HCT116 (cell line): ENCODE results near the gene DLEC1. TPM values are rescaled to one million over a fixed set of nuclear protein-coding genes. Genes with fewer than 3 reads are reported as not detected.
"Not testable (repeated sequence)": the region's sequence is repeated elsewhere in the genome, so short reads cannot be mapped to it uniquely, and the experiment has no call there.

Source experiments
- ATAC-seq: fragments of 200-7000 bp; cut with Tn5 transposase; 2 replicates; pipeline ENCODE4 v1.9.1; 2020; ENCODE audit warnings: mild to moderate bottlenecking, moderate library complexity
- BruUV-seq: library from RNA; stranded (reverse); fragments of 400-500 nt; replicated peaks from 2 replicates; lab custom pipeline; 2021; lab: Mats Ljungman, UMichigan
- CTCF ChIA-PET: fragments of 300-600 bp; sonication (Branson Sonifier 250); formaldehyde crosslinking; loops from one replicate; lab custom pipeline; 2021; ENCODE audit warnings: antibody characterized with exemption; lab: Charles Lee
- POLR2A ChIA-PET: fragments of 300-600, 350-600 bp; sonication (Branson Sonifier 250); formaldehyde crosslinking; loops from one replicate; lab custom pipeline; 2021; ENCODE audit warnings: antibody characterized with exemption; lab: Charles Lee
- RAD21 ChIA-PET, 2 experiments: fragments of 300-600 bp; sonication (Branson Sonifier 250); formaldehyde crosslinking; loops; one replicate each; lab custom pipeline; 2023; ENCODE audit warnings: low total read pairs in 2 of 2; ENCODE audit not compliant: uncharacterized antibody in 2 of 2, unreplicated experiment in 2 of 2, low non-redundant PET in 1 of 2; lab: Charles Lee
- DNase-seq: peaks from one replicate; pipeline ENCODE4 v3.0.0-alpha.2; 2010; ENCODE audit warnings: low read depth, low spot score
- H2AFZ ChIP-seq: fragments of 200-600 bp; shearing (Covaris generic), sonication (generic); 2 replicates; pipeline ENCODE4 v1.6.1; 2017; ENCODE audit warnings: low read depth, mixed run types, mixed read lengths, antibody characterized with exemption, low read length; ENCODE audit not compliant: poor library complexity, severe bottlenecking
- H3K27ac ChIP-seq: 2 replicates; pipeline ENCODE4 v1.5.1; 2012; ENCODE audit warnings: low read depth, low read length
- H3K27me3 ChIP-seq: fragments of 200-600 bp; sonication (generic); 2 replicates; pipeline ENCODE4 v1.6.1; 2016; ENCODE audit warnings: mixed run types, low read length, mixed read lengths; ENCODE audit not compliant: insufficient read depth
- H3K36me3 ChIP-seq, 2 experiments: fragments of 200-500 bp in 1 of 2; fragments of 200-600 bp in 1 of 2; sonication (Bioruptor generic) in 1 of 2; sonication (generic) in 1 of 2; 2 replicates each; pipeline versions ENCODE4 v1.5.1 to v1.6.1; 2014 to 2016; ENCODE audit warnings: low read length in 2 of 2, inconsistent platforms in 1 of 2, mixed read lengths in 1 of 2, mixed run types in 1 of 2; ENCODE audit not compliant: insufficient read depth in 2 of 2, control insufficient read depth in 1 of 2
- H3K4me1 ChIP-seq, 2 experiments: fragments of 200-600 bp in 1 of 2; sonication (generic) in 1 of 2; 2 replicates each; pipeline versions ENCODE4 v1.5.1 to v1.6.1; 2012 to 2017; ENCODE audit warnings: low read length in 2 of 2, inconsistent platforms in 1 of 2, mild to moderate bottlenecking in 1 of 2, mixed read lengths in 1 of 2, mixed run types in 1 of 2, moderate library complexity in 1 of 2; ENCODE audit not compliant: insufficient read depth in 2 of 2, control insufficient read depth in 1 of 2
- H3K4me2 ChIP-seq: fragments of 200-600 bp; sonication (generic); 2 replicates; pipeline ENCODE4 v1.6.1; 2017; ENCODE audit warnings: mixed run types, low read length, mixed read lengths
- H3K4me3 ChIP-seq, 2 experiments: fragments of 200-600 bp in 1 of 2; sonication (generic) in 1 of 2; replicated peaks in 1 of 2; 2 replicates each; pipeline ENCODE4 v1.5.1; 2011 to 2016; ENCODE audit warnings: low read length in 2 of 2, control low read depth in 1 of 2, low read depth in 1 of 2, mild to moderate bottlenecking in 1 of 2, mixed read lengths in 1 of 2, mixed run types in 1 of 2
- H3K79me2 ChIP-seq: fragments of 200-600 bp; sonication (generic); 2 replicates; pipeline ENCODE4 v1.6.1; 2017; ENCODE audit warnings: mild to moderate bottlenecking, mixed run types, low read length, moderate library complexity, mixed read lengths; ENCODE audit not compliant: insufficient read depth
- H3K9ac ChIP-seq: fragments of 200-600 bp; sonication (generic); 2 replicates; pipeline ENCODE4 v1.6.1; 2016; ENCODE audit warnings: low read length, mixed read lengths
- H3K9me2 ChIP-seq: fragments of 200-600 bp; sonication (generic), shearing (Covaris generic); 2 replicates; pipeline ENCODE4 v1.6.1; 2017; ENCODE audit warnings: mixed run types, mild to moderate bottlenecking, moderate library complexity; ENCODE audit not compliant: insufficient read depth
- H3K9me3 ChIP-seq, 2 experiments: fragments of 200-500 bp in 1 of 2; fragments of 200-600 bp in 1 of 2; sonication (Bioruptor generic) in 1 of 2; sonication (generic) in 1 of 2; 2 replicates each; pipeline ENCODE4 v1.6.1; 2014 to 2017; ENCODE audit warnings: low read length in 2 of 2, mixed read lengths in 2 of 2, inconsistent platforms in 1 of 2, low read depth in 1 of 2, mild to moderate bottlenecking in 1 of 2, mixed run types in 1 of 2, moderate library complexity in 1 of 2; ENCODE audit not compliant: control insufficient read depth in 1 of 2, insufficient read depth in 1 of 2
- H4K20me1 ChIP-seq: fragments of 200-600 bp; sonication (generic), shearing (Covaris generic); 2 replicates; pipeline ENCODE4 v1.6.1; 2017; ENCODE audit warnings: mixed run types, mild to moderate bottlenecking, moderate library complexity; ENCODE audit not compliant: insufficient read depth
- EZH2phosphoT487 ChIP-seq: fragments of 200-600 bp; IDR thresholded peaks from 2 replicates; pipeline ENCODE4 v1.6.1; 2018; ENCODE audit warnings: antibody characterized with exemption, borderline replicate concordance
- POLR2A ChIP-seq: IDR thresholded peaks from 2 replicates; pipeline ENCODE4 v1.7.0; 2011; ENCODE audit warnings: borderline replicate concordance; ENCODE audit not compliant: insufficient read depth, insufficient read length; ENCODE audit errors: extremely low read depth
- SIN3A ChIP-seq: IDR thresholded peaks from 2 replicates; pipeline ENCODE4 v1.6.1; 2012; ENCODE audit warnings: low read depth
- YY1 ChIP-seq: IDR thresholded peaks from 2 replicates; pipeline ENCODE4 v1.6.1; 2011; ENCODE audit warnings: low read length, low read depth, moderate library complexity, mild to moderate bottlenecking; ENCODE audit not compliant: insufficient replicate concordance; ENCODE audit errors: extremely low read depth
- ZBTB33 ChIP-seq: IDR thresholded peaks from 2 replicates; pipeline ENCODE4 v1.6.1; 2011; ENCODE audit warnings: mild to moderate bottlenecking, low read length, moderate library complexity; ENCODE audit not compliant: insufficient replicate concordance; ENCODE audit errors: extremely low read depth
- ZFX ChIP-seq: fragments of 450-650 bp; IDR thresholded peaks from 2 replicates; pipeline ENCODE4 v1.6.1; 2017
- intact Hi-C: fragments of 100-400 bp; cut with micrococcal nuclease; formaldehyde crosslinking; loops from 2 replicates; pipeline ENCODE4 v1.10.0; 2022
- total RNA-seq: library from RNA; stranded (reverse); gene quantifications from one replicate; pipeline ENCODE4 v1.2.1, GENCODE V29; 2021; ENCODE audit not compliant: unreplicated experiment
- TF ChIP-seq, protein P1 (sequence below): IDR thresholded peaks from 2 replicates; pipeline ENCODE4 v1.6.1; 2012; ENCODE audit warnings: low read depth

DLEC1 gene
- total RNA-seq, 1 experiment from 2014 or later = 0.61 TPM

DNA sequence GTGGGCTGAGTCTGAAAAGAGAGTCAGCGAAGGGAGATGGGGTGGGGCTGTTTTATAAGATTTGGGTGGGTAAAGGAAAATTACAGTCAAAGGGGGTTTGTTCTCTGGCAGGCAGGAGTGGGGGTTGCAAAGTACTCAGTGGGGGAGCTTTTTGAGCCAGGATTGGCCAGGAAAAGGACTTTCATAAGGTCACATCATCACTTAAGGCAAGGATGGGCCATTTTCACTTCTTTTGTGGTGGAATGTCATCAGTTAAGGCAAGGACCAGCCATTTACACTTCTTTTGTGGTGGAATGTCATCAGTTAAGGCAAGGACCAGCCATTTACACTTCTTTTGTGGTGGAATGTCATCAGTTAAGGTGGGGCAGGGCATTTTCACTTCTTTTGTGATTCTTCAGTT, 44.2 kb downstream of the DLEC1 start:
- H3K9me3 ChIP-seq, H3K4me1 ChIP-seq, H3K9me2 ChIP-seq, H3K79me2 ChIP-seq, H3K36me3 ChIP-seq, intact Hi-C loops, H4K20me1 ChIP-seq, RAD21 ChIA-PET, H3K4me2 ChIP-seq, H2AFZ ChIP-seq, CTCF ChIA-PET, H3K4me3 ChIP-seq, BruUV-seq, H3K27me3 ChIP-seq, ATAC-seq, POLR2A ChIA-PET, H3K27ac ChIP-seq, H3K9ac ChIP-seq, DNase-seq: not testable (repeated sequence)

DNA sequence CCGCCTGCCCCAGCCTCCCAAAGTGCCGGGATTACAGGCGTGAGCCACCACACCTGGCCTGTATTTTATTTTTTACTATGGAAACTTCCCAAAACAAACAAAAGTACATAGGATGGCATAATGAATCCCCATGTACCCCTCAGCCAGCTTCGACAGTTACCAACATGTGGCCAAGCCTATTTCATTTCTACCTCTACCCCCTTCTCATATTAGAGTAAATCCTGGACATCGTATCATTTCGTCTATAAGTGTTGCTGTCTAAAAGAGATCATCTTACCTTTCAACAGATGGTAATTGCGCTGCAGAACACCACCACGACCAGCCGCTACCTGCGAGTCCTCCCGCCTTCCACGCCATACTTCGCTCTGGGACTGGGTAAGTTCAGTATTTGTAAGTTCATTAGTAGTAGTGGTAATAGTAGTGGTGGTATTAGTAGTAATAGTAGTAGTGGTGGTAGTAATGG, 44.9 kb downstream of the DLEC1 start:
- TF ChIP-seq EZH2phosphoT487 (no peak), POLR2A (no peak), ZBTB33 (no peak), ZFX (no peak), SIN3A (no peak), YY1 (no peak)
- TF ChIP-seq, protein P1, sequence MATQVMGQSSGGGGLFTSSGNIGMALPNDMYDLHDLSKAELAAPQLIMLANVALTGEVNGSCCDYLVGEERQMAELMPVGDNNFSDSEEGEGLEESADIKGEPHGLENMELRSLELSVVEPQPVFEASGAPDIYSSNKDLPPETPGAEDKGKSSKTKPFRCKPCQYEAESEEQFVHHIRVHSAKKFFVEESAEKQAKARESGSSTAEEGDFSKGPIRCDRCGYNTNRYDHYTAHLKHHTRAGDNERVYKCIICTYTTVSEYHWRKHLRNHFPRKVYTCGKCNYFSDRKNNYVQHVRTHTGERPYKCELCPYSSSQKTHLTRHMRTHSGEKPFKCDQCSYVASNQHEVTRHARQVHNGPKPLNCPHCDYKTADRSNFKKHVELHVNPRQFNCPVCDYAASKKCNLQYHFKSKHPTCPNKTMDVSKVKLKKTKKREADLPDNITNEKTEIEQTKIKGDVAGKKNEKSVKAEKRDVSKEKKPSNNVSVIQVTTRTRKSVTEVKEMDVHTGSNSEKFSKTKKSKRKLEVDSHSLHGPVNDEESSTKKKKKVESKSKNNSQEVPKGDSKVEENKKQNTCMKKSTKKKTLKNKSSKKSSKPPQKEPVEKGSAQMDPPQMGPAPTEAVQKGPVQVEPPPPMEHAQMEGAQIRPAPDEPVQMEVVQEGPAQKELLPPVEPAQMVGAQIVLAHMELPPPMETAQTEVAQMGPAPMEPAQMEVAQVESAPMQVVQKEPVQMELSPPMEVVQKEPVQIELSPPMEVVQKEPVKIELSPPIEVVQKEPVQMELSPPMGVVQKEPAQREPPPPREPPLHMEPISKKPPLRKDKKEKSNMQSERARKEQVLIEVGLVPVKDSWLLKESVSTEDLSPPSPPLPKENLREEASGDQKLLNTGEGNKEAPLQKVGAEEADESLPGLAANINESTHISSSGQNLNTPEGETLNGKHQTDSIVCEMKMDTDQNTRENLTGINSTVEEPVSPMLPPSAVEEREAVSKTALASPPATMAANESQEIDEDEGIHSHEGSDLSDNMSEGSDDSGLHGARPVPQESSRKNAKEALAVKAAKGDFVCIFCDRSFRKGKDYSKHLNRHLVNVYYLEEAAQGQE = no peak
- H3K4me2 ChIP-seq = no peak overlapping the region
- no peak overlapping the region for H3K4me3 ChIP-seq
- no peak overlapping the region for H3K27ac ChIP-seq
- no peak overlapping the region for H2AFZ ChIP-seq
- RAD21 ChIA-PET = no interaction called here
- no peaks in the 10 kb centered on the region for H4K20me1 ChIP-seq
- BruUV-seq = no TSS peak
- POLR2A ChIA-PET = no interaction called here
- H3K4me1 ChIP-seq = no peaks in the 10 kb centered on the region
- intact Hi-C loops = no loop called here
- DNase-seq (no peak), ATAC-seq (no peak)
- peaks cover 0 to 6% of the 10 kb centered on the region in 2 experiments; a peak in 1 of 4 replicates for H3K9me3 ChIP-seq
- no peaks in the 10 kb centered on the region for H3K79me2 ChIP-seq
- no peaks in the 10 kb centered on the region for H3K9me2 ChIP-seq
- no peaks in the 10 kb centered on the region for H3K36me3 ChIP-seq
- no peak overlapping the region for H3K9ac ChIP-seq
- CTCF ChIA-PET = no interaction called here
- H3K27me3 ChIP-seq = no peaks in the 10 kb centered on the region
